Left colon (tissue), 2 donors: Measurements from ENCODE around the gene SIM2. TPM values are rescaled to one million over a fixed set of nuclear protein-coding genes. Genes with fewer than 3 reads are reported as not detected.

Experiments used
- ATAC-seq: fragments of 200-7000 bp; cut with Tn5 transposase; one replicate; pipeline ENCODE4 v1.9.1; 2020; ENCODE audit warnings: mild to moderate bottlenecking, moderate library complexity
- DNase-seq, 2 donors: peaks; one replicate each; pipeline ENCODE4 v3.0.0-alpha.2; 2020
- intact Hi-C, 2 donors: fragments of 100-400 bp; cut with DNase I in 1 of 2; cut with micrococcal nuclease in 1 of 2; formaldehyde crosslinking; loops; one replicate each; pipeline versions ENCODE4 v1.11.2 to v1.14.0; 2022; cut with DNase I, micrococcal nuclease
- total RNA-seq, 2 donors: library from RNA; stranded (reverse); fragmentation: NEBNext Ultra II Directional; extraction: Animal tissue kit (Norgen Biotek cat#: 25700); gene quantifications; one replicate each; pipeline ENCODE4 v1.2.1, GENCODE V29; 2021
- donor health status: DM: no; HTN: no; CAD: no.
- donor health status: DM: yes; HTN: yes; CAD: no.

Gene SIM2
- total RNA-seq, 2 donors from 2014 or later, result 0.34 TPM; not detected in 1

GRCh38 chr21:36708286-36709029, 9.5 kb downstream of the SIM2 start:
- no peak for DNase-seq
- intact Hi-C loops, result no loop called here
- no peak for ATAC-seq

GRCh38 chr21:36709030-36709867, 10.3 kb downstream of the SIM2 start:
- intact Hi-C loops, result no loop called here
- DNase-seq, result no peak
- peak; percentile 38 for ATAC-seq

DNA sequence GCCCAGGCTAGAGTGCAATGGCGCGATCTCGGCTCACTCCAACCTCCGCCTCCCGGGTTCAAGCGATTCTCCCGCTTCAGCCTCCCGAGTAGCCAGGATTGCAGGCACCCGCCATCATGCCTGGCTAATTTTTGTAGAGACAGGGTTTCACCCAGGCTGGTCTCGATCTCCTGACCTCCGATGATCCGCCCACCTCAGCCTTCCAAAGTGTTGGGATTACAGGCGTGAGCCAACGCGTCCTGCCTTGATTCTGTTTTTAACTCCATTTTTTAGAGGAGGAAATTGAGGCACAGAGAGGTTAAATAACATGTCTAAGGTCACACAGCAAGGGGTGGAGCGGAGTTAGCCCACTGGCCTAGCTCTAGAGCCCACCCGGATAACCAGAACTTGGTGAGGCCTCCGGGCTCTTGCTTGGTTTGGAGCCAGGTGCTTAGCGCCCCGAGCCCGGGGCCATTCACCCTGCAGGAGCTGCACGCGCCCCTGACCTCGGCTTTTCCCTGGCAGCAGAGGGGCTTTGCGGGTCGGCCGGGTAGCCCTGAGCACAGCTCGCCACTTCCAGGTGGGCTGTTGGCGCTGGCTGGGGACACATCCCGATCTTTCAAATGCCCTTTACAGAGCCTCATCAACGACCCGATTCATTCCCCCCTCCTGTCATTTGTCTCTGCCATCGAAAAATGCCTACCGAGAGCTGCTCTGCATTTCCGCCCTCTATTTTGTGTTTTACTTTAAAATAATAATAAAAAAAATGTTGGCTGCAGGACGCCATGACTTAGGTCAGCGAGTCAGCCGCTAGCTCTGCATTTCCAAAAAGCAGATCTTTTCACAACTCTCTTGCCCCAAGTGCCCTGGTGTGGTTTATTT, 11.2 kb downstream of the SIM2 start:
- DNase-seq, result no peak
- ATAC-seq, result peak; percentile 7
- intact Hi-C loops, result no loop called here

DNA sequence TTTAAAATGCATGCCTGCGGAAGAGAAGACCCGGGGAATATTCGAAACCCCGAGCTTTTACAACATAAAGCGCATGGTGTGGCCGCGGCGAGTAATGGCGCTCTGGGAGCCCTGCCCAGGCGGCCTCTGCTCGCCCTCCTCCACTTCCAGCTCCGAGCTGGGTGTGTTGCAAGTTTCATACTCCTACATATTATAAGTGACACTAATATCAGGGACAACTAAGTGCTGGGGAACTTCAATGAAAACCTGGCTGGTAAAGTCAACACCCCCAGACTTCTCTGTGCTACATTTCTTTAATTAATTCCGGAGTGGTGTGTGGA, 11.8 kb downstream of the SIM2 start:
- peak; percentile 73 for ATAC-seq
- intact Hi-C loops, result no loop called here
- DNase-seq, result no peak

DNA sequence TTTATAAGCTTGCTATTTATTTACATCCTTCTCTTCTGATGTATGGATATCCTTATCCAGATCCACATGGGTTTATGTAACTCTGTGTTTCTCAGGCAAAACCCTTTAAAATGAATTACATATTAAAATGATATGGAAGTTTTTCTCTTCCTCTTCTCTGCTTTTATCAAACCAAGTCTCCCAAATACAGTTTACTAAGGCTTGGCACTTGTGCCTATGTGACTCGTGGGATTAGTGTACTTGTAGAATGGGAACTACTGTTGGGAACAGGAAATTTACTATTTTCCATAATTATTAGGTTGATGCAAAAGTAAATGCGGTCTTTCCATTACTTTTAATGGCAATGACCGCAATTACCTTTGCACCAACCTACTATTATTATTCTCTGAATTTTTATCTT, 14.8 kb downstream of the SIM2 start:
- ATAC-seq (no peak), DNase-seq (no peak)
- intact Hi-C loops, result no loop called here

- intact Hi-C loops, result no loop called here
- ATAC-seq (no peak), DNase-seq (no peak)
Observed at GRCh38 chr21:36716387-36716786, 17.5 kb downstream of the SIM2 start.

GRCh38 chr21:36716836-36717235, 17.9 kb downstream of the SIM2 start:
- intact Hi-C loops, result no loop called here
- no peak for ATAC-seq
- no peak for DNase-seq

- DNase-seq, result no peak
- intact Hi-C loops, result no loop called here
- no peak for ATAC-seq
Observed at GRCh38 chr21:36717976-36718375, 19.1 kb downstream of the SIM2 start.

DNA sequence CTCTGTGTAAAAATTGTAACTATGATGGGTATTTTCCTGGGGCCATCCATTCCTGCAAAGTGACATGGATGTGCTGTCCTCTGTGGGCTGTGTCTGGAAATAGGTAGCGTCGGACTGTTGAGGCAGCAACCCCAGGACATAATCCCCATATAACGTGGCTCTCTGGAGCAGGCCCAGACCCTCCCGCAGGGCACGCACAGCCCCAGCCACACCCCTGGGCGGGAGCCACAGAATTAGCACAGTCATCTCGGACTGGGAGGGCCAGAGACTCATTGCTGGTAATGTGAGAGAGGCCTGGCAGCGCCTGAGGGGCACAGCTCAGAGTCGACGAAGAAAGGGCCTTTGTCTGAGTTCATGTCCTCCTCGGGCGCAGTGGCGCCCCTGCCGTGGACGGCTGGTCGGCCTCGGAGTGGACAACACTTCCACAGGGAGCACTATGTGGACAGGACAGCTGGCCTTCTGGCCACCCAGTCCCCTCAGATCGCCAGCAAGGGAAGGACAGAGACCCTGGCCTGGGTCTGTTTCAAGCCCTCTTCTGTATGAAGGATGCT, 20.1 kb downstream of the SIM2 start:
- DNase-seq (peak; percentile 85 to 87), ATAC-seq (peak; percentile 89)

GRCh38 chr21:36719614-36720013, 20.7 kb downstream of the SIM2 start:
- intact Hi-C loops, result no loop called here
- ATAC-seq, result peak; percentile 95
- peak; percentile 88 to 93 for DNase-seq

More for the DNA sequence above, 20.1 kb downstream of the SIM2 start:
- intact Hi-C loops, result no loop called here

DNA sequence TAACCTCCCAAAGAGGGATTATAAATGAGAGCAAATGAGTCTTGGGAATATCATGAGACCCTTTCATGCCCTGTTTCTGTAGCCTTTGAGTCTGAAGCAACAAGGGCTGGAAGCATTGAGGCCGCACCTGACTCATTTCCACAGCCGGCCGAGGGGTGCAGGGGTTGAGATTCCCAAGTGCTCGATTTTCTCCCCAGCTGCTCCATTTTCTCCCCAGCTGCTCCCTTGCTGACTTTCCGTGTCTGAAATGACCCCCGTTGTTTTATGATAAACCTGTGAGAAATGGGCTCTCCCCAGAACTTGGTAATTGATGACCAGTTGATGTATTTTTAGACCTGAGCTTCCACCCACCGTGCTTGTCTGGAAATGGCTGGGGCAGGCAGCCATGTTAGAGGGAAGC, 22.9 kb downstream of the SIM2 start:
- intact Hi-C loops, result no loop called here
- ATAC-seq, result no peak
- no peak for DNase-seq

DNA sequence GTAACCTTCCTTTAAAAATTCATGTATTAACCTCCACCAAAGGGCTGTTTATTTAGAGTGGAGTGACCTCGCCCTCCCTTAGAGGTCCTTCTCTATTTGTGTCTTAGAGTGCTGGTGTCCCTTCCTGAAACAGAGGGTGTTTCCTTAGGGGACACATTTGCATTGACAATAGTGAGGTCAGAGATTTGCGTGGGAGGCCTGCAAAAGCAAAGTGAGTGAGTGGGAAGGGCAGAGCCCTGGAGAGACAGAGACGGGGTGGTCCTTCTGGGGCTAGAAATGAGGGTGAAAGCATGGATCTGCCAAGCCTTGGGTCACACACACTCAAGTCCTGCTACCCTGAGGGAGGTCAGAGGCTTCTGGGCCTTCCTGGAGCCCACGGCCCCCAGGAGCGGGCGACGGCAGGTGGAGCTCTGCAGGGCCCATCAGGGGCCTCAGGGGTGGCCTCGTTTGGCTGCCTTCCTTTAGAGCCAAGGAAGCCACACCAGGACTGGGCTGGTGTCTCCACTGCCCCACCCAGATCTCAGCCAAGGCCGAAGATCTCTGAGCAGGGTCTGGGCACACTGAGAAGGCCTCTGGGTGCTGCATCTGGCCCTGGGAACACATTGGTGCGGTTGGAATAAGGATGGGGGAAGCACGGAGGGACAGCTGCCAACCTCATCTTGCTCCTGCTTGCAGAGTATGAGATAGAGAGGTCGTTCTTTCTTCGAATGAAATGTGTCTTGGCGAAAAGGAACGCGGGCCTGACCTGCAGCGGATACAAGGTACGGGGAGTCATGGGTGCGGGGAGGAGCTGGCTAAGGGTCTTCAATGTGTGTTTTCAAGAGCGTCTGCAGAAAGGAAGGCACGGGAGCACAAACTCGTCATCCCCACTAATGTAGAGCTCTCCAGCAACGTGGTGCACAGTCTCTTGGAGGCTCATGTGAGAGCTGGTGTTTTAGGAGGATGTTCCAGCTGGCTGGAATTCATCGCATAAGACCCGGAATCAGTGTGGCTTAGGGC, 23.8 kb downstream of the SIM2 start:
- DNase-seq, result no peak

GRCh38 chr21:36723371-36723881, 24.5 kb downstream of the SIM2 start:
- intact Hi-C loops, result no loop called here
- DNase-seq (no peak), ATAC-seq (no peak)

More for the DNA sequence above, 23.8 kb downstream of the SIM2 start:
- intact Hi-C loops, result no loop called here
- no peak for ATAC-seq

DNA sequence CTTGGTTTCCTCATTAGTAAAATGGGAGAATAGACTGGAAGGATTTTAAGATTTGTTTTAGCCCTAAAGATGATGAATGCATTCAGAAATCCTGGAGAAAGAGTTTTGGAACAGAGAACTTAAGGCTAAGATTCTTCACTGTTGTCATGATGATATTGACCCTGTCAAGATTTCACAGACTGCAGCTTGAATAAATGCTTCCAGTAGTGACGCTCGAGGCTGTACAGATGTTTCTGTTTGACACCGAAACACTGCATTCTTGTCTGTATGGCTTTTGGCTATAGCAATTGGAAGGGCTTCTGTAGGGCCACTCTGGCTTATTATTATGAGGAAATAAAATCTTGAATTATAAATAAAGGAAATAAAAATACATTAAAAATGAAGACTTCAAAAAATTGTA, 25.7 kb downstream of the SIM2 start:
- intact Hi-C loops, result no loop called here
- ATAC-seq (no peak), DNase-seq (no peak)

GRCh38 chr21:36725793-36726386, 27.0 kb downstream of the SIM2 start:
- intact Hi-C loops, result no loop called here
- ATAC-seq (no peak), DNase-seq (no peak)

GRCh38 chr21:36727866-36728265, 29.0 kb downstream of the SIM2 start:
- ATAC-seq, result no peak
- DNase-seq, result no peak
- intact Hi-C loops, result no loop called here

DNA sequence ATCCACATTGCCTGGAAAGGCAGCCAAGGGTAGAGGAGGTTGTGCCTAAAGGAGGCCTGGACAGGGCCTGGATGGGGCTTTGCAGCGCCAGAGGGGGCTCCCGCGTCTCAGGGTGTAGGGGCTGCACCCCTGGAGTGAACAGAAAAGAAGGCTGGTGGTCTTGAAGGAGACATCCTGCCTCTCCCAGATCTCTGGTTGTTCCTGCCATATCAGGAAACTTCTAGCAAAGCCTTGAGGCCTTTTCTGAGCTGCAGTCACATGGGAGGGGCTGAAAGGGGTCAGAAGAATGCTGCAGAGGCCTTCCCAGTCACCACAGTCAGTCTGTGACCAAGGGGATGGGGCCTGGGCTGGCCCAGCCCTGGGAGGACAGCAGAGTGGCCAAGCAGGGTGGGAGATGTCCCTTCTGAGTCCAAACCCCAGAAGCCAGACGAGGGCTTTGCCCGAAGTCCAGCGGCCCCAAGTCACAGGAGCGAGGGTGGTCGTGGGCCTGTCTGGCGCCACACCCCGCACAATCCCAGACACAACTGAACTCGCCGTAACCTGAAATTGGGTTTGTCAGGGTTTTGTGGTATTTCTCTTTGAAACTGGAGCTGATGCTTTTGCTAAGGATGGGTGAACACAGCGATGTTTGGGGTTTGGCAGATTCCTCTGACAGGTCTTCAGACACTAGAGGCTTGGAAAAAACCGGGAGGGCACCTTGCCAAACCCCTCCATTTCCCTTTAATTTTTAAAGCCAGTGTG, 29.6 kb downstream of the SIM2 start:
- DNase-seq (no peak), ATAC-seq (no peak)
- intact Hi-C loops, result no loop called here
